PC-3 (cell line): ENCODE results near the gene OR6B1. TPM values are rescaled to one million over a fixed set of nuclear protein-coding genes. Genes with fewer than 3 reads are reported as not detected.

Source experiments
- ATAC-seq: fragments of 200-7000 bp; cut with Tn5 transposase; 2 replicates; pipeline ENCODE4 v1.9.1; 2020; ENCODE audit warnings: mild to moderate bottlenecking, moderate library complexity
- BruUV-seq: library from RNA; stranded (reverse); fragments of 400-500 nt; replicated peaks from 2 replicates; lab custom pipeline; 2021; lab: Mats Ljungman, UMichigan
- CTCF ChIA-PET: fragments of 300-600 bp; sonication (Branson Sonifier 250); formaldehyde crosslinking; loops from one replicate; lab custom pipeline; 2022; ENCODE audit warnings: antibody characterized with exemption; lab: Charles Lee
- POLR2A ChIA-PET: fragments of 300-600 bp; sonication (Branson Sonifier 250); formaldehyde crosslinking; loops from one replicate; lab custom pipeline; 2022; ENCODE audit warnings: antibody characterized with exemption; ENCODE audit not compliant: unreplicated experiment; lab: Charles Lee
- DNase-seq: peaks from one replicate; pipeline ENCODE4 v3.0.0-alpha.2; 2015
- H2AFZ ChIP-seq: fragments of 300-600 bp; sonication (generic); 2 replicates; pipeline ENCODE4 v1.6.0; 2016; ENCODE audit warnings: antibody characterized with exemption, low read length
- H3F3A ChIP-seq: fragments of 300-600 bp; sonication (generic); one replicate; pipeline ENCODE4 v1.6.0; 2017; ENCODE audit warnings: antibody characterized with exemption, low read length, control low read depth, mild to moderate bottlenecking; ENCODE audit not compliant: unreplicated experiment
- H3K27ac ChIP-seq: fragments of 300-600 bp; sonication (generic); 2 replicates; pipeline ENCODE4 v1.5.1; 2016; ENCODE audit warnings: mild to moderate bottlenecking, low read length
- H3K27me3 ChIP-seq: fragments of 300-600 bp; sonication (generic); 2 replicates; pipeline ENCODE4 v1.6.1; 2016; ENCODE audit warnings: low read length, mixed read lengths
- H3K36me3 ChIP-seq: fragments of 300-600 bp; sonication (generic); 2 replicates; pipeline ENCODE4 v1.6.1; 2016; ENCODE audit warnings: low read depth, mixed run types, low read length, mixed read lengths
- H3K4me1 ChIP-seq: fragments of 300-600 bp; sonication (generic); 2 replicates; pipeline ENCODE4 v1.5.1; 2016; ENCODE audit warnings: low read length; ENCODE audit not compliant: insufficient read depth
- H3K4me2 ChIP-seq: fragments of 300-600 bp; sonication (generic); 2 replicates; pipeline ENCODE4 v1.6.0; 2016; ENCODE audit warnings: low read length
- H3K4me3 ChIP-seq: fragments of 300-600 bp; sonication (generic); 2 replicates; pipeline ENCODE4 v1.5.1; 2016; ENCODE audit warnings: mild to moderate bottlenecking, low read length, mixed read lengths
- H3K79me2 ChIP-seq: fragments of 300-600 bp; sonication (generic); 2 replicates; pipeline ENCODE4 v1.6.1; 2017; ENCODE audit warnings: low read length, mixed read lengths
- H3K9ac ChIP-seq: fragments of 300-600 bp; sonication (generic); 2 replicates; pipeline ENCODE4 v1.6.0; 2016; ENCODE audit warnings: mild to moderate bottlenecking, low read length
- H3K9me2 ChIP-seq: fragments of 300-600 bp; sonication (generic); replicated peaks from 2 replicates; pipeline ENCODE4 v1.6.1; 2016; ENCODE audit warnings: mixed run types, low read length, mixed read lengths
- H3K9me3 ChIP-seq: fragments of 300-600 bp; sonication (generic); 2 replicates; pipeline ENCODE4 v1.6.1; 2016; ENCODE audit warnings: low read length, mixed read lengths
- H4K20me1 ChIP-seq: fragments of 300-600 bp; sonication (generic); 2 replicates; pipeline ENCODE4 v1.6.1; 2016; ENCODE audit warnings: low read length, mixed read lengths
- CTCF ChIP-seq: fragments of 300-600 bp; sonication (generic); conservative IDR thresholded peaks from 2 replicates; pipeline ENCODE4 v1.5.1; 2017; ENCODE audit warnings: antibody characterized with exemption, low read depth, mild to moderate bottlenecking, low read length
- EZH2 ChIP-seq: fragments of 300-600 bp; sonication (generic); IDR thresholded peaks from one replicate; pipeline ENCODE4 v1.6.1; 2017; ENCODE audit warnings: antibody characterized with exemption, mild to moderate bottlenecking, low read length; ENCODE audit not compliant: unreplicated experiment
- EZH2phosphoT487 ChIP-seq: fragments of 300-600 bp; sonication (generic); IDR thresholded peaks from 2 replicates; pipeline ENCODE4 v1.6.1; 2018; ENCODE audit warnings: mild to moderate bottlenecking, antibody characterized with exemption, low read length, borderline replicate concordance
- intact Hi-C: fragments of 100-400 bp; cut with micrococcal nuclease; formaldehyde crosslinking; loops from 2 replicates; pipeline ENCODE4 v1.9.0; 2023
- total RNA-seq: library from RNA; depleted of rRNA; stranded (reverse); fragments of >200 nt; gene quantifications from 2 replicates; pipeline ENCODE4 v1.2.3, GENCODE V29; 2014

OR6B1 gene
- total RNA-seq, 1 experiment from 2014 or later = not detected

DNA sequence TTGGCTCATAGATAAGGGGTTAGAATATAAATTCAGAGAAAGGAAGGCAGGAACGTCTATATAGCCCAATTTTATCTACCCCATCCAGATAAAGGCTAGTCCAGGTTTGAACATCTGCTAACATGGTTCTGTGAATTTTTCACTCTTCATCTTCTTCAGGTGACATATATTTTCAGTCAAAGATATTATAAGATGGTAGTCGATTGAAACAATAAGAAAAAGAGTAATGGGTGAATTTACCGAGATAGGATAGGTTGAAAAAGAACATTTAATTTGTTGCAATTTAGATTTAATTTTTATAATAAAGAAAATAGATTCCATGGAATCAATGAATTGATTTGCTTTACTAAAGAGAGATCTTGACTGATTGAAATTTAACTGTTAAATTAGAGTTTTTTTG is 45.6 kb upstream of the OR6B1 start, which contains the start of gene OR2F1:
Gene OR2F1, plus strand, starts transcription at position 301 of the 400 bp plus-strand sequence. CDS start 5,127 bp downstream, outside the sequence.
- no peak within 1 kb of the TSS for H3K4me2 ChIP-seq
- CTCF ChIA-PET = no interaction called here

DNA sequence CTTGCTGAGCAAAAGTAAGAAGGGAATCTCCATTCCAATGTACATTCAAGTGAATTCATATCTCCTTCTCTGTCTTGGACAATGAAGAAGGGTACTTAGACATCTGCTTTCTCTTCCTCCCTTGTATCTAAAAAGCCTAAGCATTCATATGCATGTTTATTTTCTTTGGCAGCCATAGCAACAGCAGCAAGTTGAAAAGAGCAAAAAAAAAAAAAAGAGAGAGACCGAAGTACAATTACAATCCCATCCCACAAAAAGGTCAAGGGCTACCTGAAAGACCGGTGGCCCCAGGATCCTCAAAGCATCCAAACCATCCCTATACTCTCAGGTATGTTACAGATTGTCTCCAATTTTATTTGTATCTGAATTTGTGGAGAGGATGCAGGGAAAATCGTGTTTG is 41.3 kb upstream of the OR6B1 start:
- ChIA-PET POLR2A (no interaction called here), CTCF (no interaction called here)
- no peak overlapping the region for H3K4me2 ChIP-seq
- BruUV-seq = no TSS peak
- no peak for TF ChIP-seq CTCF
- no peak for TF ChIP-seq EZH2
- no peak for TF ChIP-seq EZH2phosphoT487
- peaks cover 9% of the 10 kb centered on the region for H3K27me3 ChIP-seq
- no peaks in the 10 kb centered on the region; the same call in 1 of the 2 replicates for H3K9me3 ChIP-seq
- H3K79me2 ChIP-seq = no peaks in the 10 kb centered on the region
- H3F3A ChIP-seq = no peaks in the 10 kb centered on the region
- H3K9me2 ChIP-seq = no peaks in the 10 kb centered on the region
- H3K4me3 ChIP-seq = no peak overlapping the region
- H2AFZ ChIP-seq = no peak overlapping the region
- ATAC-seq (no peak), DNase-seq (no peak)
- H3K9ac ChIP-seq = no peak overlapping the region
- no peak overlapping the region for H3K27ac ChIP-seq
- H4K20me1 ChIP-seq = no peaks in the 10 kb centered on the region
- no peaks in the 10 kb centered on the region for H3K36me3 ChIP-seq
- H3K4me1 ChIP-seq = no peaks in the 10 kb centered on the region
- intact Hi-C loops = no loop called here

More for the DNA sequence above, 45.6 kb upstream of the OR6B1 start, which contains the start of gene OR2F1:
- no peaks in the 10 kb centered on the region for H3F3A ChIP-seq
- BruUV-seq = no TSS peak
- ATAC-seq (no peak), DNase-seq (no peak)
- H3K9me3 ChIP-seq = no peaks in the 10 kb centered on the region
- H3K9me2 ChIP-seq = no peaks in the 10 kb centered on the region
- H3K27ac ChIP-seq = no peak within 1 kb of the TSS
- H3K27me3 ChIP-seq = peaks cover 12% of the 10 kb centered on the region
- H3K36me3 ChIP-seq = no peaks in the 10 kb centered on the region
- intact Hi-C loops = no loop called here
- no peaks in the 10 kb centered on the region for H4K20me1 ChIP-seq
- H3K4me1 ChIP-seq = no peaks in the 10 kb centered on the region
- TF ChIP-seq CTCF (no peak), EZH2 (no peak), EZH2phosphoT487 (no peak)
- H3K79me2 ChIP-seq = no peaks in the 10 kb centered on the region
- no peak within 1 kb of the TSS for H3K4me3 ChIP-seq
- POLR2A ChIA-PET = no interaction called here
- H3K9ac ChIP-seq = no peak within 1 kb of the TSS
- no peak within 1 kb of the TSS for H2AFZ ChIP-seq

DNA sequence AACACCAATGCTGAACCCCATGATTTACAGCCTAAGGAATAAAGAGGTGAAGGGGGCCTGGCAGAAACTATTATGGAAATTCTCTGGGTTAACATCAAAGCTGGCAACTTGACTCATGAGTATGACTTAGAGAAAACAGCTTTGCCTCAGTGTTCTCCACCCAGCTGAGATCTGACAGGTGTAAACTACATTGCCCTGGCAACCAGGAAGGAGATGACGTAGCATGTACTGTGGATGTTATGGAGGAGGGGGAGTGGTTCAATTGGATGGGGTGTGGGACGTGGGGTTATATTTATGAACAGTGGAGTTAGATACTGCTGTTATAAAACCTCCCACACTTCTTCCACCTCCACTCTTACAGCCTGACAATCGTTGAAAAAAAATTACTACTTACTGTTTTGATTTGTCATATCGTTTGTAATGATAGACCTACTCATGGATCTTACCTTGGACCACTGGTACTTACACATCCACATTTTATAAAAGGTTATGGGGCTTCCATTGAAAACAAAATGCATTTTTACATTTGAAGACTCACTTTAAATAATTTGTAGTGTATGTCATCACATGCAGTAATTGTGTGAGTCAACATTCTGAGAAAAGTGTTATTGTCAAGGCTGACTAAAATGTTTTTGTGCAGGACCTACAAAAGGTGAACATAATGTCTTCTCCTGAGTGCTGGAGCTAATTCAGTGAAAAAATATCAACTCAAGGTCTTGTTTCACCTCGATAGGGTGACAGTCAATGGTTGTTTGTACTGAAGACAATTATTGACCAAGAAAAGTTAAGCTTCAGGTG is 39.1 kb upstream of the OR6B1 start:
- Histone ChIP-seq H3K36me3 (no peaks in the 10 kb centered on the region), H3K4me3 (no peak overlapping the region), H3K4me2 (no peak overlapping the region), H2AFZ (no peak overlapping the region), H3F3A (no peaks in the 10 kb centered on the region), H3K79me2 (no peaks in the 10 kb centered on the region), H3K27ac (no peak overlapping the region), H3K9me2 (no peaks in the 10 kb centered on the region), H3K4me1 (no peaks in the 10 kb centered on the region), H3K27me3 (peaks cover 9% of the 10 kb centered on the region), H3K9me3 (no peaks in the 10 kb centered on the region; the same call in 1 of the 2 replicates), H3K9ac (no peak overlapping the region), H4K20me1 (no peaks in the 10 kb centered on the region)
- intact Hi-C loops = no loop called here
- ChIA-PET POLR2A (no interaction called here), CTCF (no interaction called here)
- TF ChIP-seq CTCF (no peak), EZH2phosphoT487 (no peak)
- no peak for ATAC-seq
- no TSS peak for BruUV-seq
- no peak for DNase-seq
